GF-D8 (cell line): Measurements from ENCODE around the gene BMP5.

Experiments
- DNase-seq: peaks from one replicate; lab custom pipeline; 2025; lab: John Stamatoyannopoulos, UW

Gene BMP5

DNA sequence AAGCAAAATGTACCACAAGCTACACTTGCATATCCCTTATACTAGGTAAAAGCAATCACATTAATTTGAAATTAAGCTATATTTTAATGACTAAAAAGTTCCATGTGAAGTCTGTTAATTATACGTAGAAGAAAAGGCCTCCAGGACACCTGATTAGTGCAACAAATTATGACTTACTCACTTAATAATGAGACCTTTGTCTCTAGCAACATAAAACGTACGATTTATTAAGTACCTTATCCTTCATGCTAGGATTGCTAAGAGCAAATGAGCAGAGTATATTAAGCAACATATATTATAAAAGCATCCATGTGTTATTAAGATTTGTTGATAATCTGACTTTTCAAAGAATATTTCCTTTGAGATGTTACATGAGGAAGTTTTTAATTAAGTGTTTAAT is 2.5 kb downstream of the BMP5 start:
- no peak for DNase-seq

DNA sequence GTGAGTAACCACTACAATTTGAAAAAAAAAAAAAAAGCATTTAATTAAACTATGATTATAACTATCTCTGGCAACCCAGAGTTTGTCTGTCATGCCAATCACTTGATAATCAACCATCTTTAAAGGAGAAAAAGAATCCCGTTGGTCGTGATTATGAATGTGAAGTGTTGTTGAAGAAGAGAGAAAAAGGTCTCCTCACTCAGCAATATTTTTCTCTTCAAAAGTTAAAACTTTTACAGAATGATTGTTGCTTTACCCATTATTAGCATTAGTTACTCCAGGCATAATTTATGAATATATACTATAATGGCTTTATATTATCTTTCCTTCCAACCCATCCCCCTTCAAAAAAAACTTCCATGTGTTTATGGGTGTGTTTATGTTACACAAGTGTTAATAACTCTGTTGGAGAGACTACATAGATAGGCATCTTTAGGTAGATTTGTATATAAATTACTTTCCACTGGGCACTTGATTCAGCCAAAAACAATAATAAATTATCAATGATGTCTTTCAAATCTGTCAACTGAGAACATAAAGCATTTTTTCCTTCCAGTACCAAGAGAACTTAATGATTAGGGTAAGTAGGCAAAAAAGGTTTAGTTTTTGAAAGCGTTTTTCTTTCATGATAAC is 5.1 kb downstream of the BMP5 start:
- no peak for DNase-seq

DNA sequence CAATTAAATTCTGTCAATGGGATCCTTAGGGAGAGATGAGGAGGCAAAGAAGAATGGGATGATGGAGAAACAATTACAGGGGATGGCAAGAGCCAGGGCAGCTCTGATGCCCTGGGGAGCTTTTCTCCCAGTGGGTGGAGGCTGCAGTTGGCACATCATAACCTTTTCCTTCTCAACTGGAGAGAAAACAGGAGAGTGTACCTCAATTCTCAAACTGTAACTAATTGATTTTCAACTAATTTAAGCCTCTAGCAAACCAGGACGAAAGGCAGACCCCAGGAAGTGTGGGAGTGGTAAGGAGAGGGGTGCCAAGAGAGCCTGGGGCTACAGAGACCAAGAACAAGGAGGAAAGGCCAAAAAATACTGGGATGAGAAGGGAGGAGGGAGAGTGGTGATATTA is 5.7 kb downstream of the BMP5 start:
- no peak for DNase-seq

DNA sequence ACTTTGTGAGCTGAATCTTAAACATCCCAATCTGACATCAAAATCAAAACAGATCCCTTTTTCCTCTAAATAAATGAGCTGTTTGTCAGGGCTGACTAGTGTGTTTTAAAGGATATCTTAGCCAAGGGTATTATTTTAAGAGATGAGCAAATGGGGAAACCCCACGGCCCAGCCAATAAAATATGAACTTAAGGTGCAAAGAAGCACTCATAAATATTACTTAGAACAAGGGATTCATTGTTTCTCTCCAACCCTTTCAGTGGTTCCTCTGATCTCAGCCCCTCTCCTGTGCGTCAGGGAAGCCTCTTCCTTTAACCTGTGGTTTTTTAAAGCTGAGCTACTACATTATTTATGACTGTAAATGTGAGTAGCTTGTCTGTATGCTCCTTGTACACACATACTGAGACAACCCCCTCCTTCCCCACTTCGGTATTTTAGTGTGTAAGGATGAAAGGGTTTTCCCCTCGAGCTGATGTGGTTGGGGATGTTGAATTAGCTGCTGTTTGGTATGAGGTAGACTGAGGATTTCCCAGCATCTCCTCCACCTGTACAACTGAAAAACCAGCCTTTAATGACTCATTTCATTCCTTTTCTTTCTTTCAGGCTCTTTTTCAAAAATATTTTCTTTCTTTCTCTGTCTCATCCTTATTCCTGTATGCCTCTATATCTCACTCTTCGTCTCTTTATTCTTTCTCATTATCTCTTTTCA is 6.5 kb downstream of the BMP5 start:
- DNase-seq: no peak

DNA sequence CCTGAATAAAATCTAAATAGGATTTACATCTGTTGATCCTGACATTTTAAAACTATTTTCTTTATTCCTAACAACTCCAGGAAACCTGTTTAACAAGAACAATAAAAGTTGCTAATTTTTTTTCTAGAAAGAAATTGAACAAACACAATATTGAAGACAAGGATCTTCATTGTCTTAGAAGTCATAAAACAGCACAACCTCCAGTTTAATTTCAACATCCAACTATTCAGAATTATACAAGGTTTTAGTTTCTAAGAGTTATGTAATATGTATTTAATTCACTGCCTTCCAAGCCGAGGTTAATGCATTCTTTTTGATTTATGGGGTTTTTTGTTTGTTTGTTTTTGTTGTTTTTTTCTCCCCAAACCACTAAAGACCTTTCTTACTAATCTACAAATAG is 7.2 kb downstream of the BMP5 start:
- no peak for DNase-seq

DNA sequence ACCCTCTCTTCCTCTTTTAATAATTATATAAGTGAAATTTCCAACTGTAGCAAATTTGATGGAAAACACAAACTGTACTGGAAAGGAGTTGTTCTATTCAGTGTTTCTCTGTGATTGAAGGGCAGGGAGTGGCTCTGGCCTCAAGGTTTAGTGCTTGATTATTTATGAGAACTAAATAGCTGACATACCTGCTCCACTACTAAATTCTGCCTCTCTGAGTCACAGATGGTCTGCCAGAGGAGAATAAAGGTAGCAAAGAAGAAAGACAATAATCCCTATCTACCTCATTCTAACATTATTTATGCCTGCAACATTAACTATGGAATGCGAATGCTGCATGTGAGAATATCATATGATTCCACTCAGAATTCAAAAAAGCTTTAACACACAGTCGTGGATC is 9.3 kb downstream of the BMP5 start:
- DNase-seq: no peak

DNA sequence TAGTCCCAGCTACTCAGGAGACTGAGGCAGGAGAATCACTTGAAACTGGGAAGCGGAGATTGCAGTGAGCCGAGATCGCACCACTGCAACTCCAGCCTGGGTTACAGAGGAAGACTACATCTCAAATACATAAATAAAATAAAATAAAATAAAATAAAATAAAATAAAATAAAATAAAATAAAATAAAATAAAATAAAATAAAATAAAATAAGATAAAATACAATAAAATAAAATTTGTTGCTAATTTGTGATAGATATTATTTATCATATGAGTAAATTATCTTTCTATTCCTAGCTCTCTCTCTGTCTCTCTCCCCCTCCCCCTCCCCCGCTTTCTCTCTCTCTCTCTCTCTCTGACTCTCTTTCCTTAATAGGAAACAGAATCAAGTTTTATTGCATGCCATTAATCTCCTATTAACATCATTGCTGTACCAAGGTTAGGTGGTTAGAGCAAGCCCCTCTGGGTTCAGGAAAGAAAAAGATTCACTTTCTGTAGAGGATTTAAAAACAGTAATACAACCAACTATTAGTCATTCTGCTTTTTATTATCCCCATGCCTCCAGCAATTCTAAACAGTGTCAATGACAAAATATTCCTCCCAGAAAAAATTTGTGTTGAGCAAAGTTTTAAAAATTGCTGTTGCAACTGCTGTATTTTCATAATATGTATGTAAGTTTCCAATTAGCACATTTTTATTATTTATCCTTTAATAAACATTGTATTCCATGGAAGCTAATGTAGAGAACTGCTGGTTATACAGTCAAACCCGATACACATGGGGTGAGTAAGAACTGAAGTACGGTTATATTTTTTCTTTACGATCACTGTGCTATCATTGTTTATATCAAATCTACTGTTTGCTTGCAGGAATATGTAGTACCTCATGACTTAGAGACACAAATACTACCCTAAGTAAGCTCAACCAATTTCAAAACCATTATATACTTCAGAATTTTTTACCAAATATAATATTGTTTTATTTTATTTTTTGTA is 22.1 kb downstream of the BMP5 start:
- DNase-seq: no peak

DNA sequence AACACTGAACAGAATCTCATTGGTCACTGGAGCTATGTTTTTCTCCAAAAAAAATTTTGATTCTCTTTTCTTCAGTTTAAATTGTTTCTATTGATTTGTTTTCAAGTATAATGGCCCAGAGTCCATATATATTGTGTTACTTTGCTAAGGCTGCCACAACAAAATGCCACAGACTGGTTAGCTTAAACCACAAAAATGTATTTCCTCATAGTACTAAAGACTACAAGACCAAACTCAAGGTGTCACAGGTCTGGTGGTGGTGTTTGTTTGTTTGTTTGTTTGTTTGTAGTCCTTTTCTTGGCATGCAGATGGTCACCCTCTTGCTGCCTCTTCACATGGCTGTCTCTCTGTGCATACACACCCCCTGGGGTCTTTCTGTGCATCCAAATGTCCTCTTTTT is 34.0 kb downstream of the BMP5 start:
- DNase-seq: no peak

DNA sequence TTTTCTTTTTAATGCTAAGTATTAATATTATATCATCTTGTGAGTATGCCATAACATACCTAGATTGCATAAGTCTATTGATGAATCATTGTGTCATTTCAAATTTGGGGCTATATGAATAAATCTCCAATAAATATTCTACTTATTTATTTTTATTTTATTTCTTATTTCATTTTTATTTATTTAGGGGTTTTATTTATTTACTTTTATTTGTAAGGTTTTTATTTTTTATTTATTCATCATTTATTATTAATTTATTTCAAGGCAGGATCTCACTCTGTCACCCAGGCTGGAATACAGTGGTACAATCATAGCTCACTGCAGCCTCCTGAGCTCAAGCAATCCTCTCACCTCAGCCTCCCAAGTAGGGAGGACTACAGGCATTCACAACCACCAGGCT is 36.3 kb downstream of the BMP5 start:
- no peak for DNase-seq

DNA sequence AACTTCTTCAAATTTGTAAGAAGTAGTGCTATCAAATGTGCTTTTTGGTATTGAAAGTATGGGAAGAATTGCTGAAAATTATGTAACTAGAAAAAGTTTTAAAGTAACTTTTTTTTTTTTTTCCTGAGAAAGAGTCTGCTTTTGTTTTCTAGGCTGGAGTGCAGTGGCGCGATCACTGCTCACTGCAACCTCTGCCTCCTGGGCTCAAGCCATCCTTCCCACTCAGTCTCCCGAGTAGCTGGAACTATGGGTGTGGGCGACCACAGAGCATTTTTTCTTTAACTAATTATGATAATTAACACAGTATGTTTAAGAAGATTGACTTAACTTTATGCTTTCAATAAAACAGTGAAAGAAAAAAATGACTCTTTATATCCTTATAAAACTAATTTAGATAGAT is 38.4 kb downstream of the BMP5 start:
- no peak for DNase-seq

DNA sequence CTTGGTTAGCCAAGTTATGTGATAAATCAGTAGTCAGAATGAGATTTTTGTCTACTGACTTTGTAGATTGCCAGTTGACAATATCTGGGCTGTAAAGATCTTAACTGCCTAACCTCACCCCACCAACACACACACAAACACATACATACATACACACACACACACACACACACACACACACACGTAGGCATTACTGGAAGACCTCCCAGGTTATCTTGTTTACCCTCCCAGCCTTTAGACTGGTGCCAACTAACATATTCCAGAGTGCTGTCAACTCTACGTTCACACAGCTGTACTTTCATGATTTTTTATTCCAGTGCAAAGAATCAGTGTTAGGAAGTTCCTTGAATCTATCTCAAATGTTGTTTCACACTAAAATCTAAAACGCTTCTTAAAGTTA is 38.9 kb downstream of the BMP5 start:
- DNase-seq: no peak

DNA sequence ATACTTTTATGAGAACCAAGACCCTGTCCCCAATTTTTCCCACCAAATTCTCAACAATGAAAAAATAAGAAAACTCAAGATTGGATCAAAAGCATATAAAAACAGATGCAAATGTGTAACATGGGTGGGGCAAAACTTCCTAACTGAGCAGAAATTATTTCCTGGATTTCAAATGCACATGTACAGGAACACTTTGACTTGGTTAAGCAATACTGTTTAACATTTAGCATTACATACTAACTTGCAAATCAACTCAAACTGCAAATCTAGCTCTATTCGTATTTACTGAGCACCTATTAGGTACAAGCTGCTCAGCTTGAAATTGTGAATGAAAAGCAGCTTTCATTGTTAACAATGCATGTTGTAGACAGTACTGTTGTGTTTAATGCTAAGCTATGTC is 40.2 kb downstream of the BMP5 start:
- no peak for DNase-seq

DNA sequence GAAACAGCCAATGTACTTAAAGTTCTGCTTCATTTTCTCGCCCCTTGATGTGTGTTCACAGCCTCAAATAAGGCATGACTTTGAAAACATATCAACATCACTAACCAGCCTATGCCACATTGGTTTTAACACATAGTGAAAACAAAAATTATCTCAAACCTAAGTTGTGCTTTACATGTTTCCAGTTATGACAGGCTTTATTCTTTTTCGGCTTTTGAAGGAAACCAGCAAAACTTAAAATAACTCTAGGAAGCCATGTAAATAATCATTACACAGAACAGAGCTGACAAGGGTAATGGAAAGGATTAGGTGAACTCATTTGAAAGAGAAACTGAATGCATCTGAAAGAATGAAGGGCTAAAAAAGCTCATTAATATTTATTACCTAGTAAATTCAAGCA is 42.1 kb downstream of the BMP5 start:
- DNase-seq: no peak

DNA sequence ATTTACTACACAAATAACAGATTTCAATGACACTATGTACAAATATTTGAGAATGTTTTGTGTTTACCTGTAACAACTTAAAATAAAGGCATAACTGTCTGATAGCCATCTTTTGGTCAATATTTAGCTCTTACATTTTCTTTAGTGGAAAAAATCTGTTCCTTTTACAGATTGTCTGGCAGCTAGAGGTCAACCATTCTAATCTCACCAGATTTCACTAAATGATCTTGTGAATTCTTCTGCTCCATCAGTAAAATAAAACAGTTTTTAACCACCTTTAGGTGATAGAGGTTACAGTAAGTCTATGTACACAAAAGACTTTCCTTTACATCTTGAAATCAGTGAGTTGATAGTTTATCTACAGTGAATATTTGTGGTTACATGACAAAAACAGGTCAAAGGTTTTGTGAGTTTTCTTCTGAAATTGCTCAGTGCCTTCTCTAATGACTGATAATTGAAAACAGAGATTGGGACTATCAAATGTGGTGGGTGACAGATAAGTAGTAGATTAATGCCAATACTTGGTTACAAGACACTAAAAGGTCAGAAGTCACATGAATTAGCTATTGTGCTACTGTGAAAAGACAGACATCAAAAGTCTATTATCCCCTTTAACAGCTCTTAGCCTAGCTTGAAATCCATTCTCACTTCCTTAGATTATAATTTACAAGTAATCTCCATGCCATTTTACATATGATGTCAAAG is 47.4 kb downstream of the BMP5 start:
- no peak for DNase-seq

DNA sequence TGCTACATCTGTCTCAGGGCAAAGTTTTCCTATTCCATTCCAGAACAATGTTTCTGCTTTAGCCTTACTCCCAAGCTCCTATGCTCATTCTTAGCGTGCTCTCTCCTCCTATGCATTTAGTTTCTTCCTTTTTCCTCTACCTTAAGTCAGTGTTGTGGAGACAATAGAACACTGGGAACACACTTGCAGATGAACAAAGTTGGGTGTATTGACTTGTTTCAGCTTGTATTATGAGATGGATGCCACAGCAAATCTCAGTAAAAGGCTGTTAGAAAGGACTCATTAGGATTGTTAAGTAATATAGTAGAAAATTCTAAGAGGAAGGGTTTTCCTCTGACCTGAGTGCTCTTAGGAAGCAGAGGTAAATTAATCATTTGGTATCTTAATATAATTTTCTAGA is 48.4 kb downstream of the BMP5 start:
- DNase-seq: no peak

DNA sequence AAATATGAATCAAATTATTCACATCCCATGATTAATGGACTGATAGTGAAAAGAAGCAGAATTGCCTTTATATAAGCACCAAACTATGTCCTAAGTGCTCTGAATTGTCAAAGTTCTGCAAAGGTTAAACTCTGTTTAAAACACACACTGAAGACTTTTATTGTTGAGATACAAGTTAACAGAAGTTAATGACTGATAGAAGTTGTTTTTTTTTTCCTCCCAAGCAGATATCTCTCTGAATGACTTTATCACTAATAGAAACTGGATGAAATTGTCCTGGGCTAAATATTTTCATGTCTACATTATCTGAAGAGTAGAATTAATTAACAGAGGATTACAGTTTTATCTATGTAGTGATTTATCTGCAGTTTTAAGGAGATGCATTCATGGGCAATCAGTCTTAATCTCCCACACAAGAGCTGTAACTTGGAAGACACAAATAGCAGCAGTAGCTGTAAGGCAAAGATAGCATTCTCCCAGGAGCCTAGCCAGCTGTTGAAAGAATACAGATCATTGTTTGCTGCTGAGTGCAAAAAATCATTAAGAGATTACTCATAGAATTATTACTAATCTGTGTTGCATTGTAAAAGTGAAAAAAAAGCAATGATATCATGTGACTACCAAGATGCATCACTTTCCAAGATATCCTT is 49.9 kb downstream of the BMP5 start:
- no peak for DNase-seq

DNA sequence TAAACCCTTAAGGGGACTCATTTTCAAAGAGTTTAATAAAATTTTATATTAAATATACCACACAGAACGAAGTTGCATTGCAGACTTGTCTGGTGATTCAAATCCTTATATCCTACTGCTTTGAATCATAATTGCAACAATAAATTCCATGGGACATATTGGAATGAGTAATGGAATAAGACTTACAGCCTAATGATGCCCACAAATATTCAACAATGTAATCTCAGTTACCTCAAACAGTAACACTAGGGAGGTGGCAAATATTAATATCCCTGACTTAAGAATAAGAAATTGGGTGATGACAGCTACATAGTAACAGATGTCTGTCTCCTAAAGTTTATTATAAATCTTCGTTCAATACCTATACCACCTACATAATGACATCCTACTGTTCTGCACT is 52.6 kb downstream of the BMP5 start:
- no peak for DNase-seq

DNA sequence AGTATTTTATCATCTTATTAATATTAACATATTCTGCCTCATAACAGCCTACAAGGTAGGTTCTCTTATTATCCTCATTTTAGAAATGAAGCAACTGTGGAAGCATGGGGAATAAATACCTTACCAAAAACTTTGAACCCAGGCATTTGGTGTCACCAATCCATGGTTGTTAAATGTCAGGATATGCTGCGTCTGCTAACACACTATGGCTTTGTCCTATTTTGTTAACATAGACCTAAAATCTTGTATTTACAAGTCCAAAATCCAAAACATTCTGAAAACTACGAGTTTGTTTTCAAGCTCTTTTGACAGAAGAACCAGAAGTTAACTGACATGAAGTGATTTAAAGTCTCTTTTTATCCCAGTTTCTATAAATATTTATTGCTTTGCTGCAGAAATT is 53.4 kb downstream of the BMP5 start:
- DNase-seq: no peak

DNA sequence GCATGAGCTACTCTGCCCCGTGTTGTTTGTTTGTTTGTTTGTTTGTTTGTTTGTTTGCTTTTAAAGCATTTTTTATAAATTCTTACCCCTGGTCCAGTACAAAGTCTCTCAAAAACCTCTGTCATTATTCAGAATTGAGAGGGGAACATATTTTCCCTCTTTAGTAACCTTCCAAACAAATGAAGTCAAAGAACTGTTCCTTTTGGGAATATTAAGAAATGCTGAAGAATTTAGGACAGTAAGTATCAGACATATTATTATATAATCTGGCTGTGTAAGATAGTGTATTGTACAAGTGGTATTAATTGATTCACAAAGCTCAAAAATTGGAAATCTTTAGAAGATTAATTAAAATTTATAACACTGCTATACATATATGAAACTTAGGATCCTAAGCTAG is 54.7 kb downstream of the BMP5 start:
- DNase-seq: no peak

DNA sequence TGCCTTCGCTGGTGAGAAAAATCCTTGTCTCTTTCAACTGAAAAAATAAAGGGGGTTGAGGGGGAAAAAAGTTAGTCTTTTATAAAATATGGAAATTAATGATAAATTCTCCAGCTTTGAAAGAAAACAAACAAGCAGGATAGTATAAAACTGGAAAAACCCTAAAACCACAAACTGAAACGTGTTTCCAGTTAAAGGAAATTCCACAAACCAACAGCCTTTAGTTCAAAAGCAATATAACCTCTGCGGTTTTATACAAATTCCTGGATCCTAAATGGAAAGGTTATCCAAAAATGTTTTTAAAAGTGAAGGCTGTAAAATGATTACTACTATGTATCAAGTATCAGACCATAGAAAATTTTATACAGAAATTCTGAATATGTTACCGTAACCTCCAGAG is 55.6 kb downstream of the BMP5 start:
- no peak for DNase-seq

DNA sequence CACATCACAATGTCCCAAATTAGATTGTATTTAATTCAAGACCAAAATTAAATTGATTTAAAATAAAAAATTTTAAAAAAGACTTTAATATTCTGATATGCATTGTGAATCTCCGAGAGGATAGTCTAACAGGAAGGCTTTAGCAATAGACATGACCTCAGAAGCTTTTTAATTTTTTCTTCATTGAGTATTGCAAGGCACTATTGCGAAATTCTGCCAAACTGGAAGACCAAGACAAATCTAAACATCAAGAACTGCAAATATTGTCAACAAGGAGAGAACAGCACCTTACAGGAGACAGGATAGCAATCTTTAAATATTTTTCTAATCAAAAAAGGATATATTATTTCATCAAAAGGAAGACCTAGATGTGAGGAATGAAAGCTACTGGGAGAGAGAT is 56.9 kb downstream of the BMP5 start:
- no peak for DNase-seq

DNA sequence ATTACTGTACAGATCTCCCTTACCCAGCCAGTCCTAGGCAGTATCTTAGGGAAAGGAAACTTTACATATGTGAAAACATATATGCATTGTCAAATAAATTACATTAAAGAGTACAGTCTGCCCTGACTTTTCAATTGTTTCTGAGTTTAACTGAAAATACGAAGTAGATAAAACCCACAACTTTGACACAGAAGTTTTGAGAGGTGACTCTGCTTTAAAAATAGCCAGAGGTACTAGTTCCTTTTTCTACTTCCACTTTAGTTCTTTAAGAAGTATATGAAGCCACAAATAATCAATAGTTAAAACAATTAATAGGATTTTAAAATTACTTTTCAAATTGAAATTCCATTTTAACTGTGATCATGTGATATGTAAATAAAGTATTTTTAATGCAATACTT is 62.9 kb downstream of the BMP5 start:
- DNase-seq: no peak
